Natural killer cell treated with Interleukin-12 subunit alpha and Interleukin-12 subunit beta and Interleukin-15 and Interleukin-18, amount 100 ng/mL, for 72 hours (primary cell): ENCODE results near the gene OLFM4. TPM values are rescaled to one million over a fixed set of nuclear protein-coding genes. Genes with fewer than 3 reads are reported as not detected.

Source experiments
- ATAC-seq, 2 donors: fragments of 150-1000 bp; cut with Tn5 transposase in 1 of 2; sonication (Bioruptor Pico), chemical (Tn5 transposase) in 1 of 2; 2 replicates each; pipeline ENCODE4 v1.10.0; 2021
- DNase-seq: peaks from one replicate; pipeline ENCODE4 v3.0.0; 2022; ENCODE audit warnings: low spot score
- H3K27ac Mint-ChIP-seq, 2 donors: 1 replicate in 1 of 2; 2 replicates in 1 of 2; pipeline ENCODE4 v1.8.0; 2022; ENCODE audit warnings: mixed read lengths in 2 of 2, mild to moderate bottlenecking in 1 of 2, moderate library complexity in 1 of 2
- H3K27me3 Mint-ChIP-seq, 2 donors: 1 replicate in 1 of 2; 2 replicates in 1 of 2; pipeline ENCODE4 v1.8.0; 2022; ENCODE audit warnings: mixed read lengths in 2 of 2
- H3K36me3 Mint-ChIP-seq: one replicate; pipeline ENCODE4 v1.8.0; 2022; ENCODE audit warnings: mixed read lengths
- H3K4me1 Mint-ChIP-seq, 2 donors: 1 replicate in 1 of 2; 2 replicates in 1 of 2; pipeline ENCODE4 v1.8.0; 2022; ENCODE audit warnings: low read depth in 2 of 2, mixed read lengths in 2 of 2, mild to moderate bottlenecking in 1 of 2
- H3K4me3 Mint-ChIP-seq: one replicate; pipeline ENCODE4 v1.8.0; 2022; ENCODE audit warnings: mixed read lengths
- H3K9me3 Mint-ChIP-seq: 2 replicates; pipeline ENCODE4 v1.8.0; 2022; ENCODE audit warnings: mixed read lengths
- total RNA-seq, 2 donors: library from RNA; stranded (reverse); gene quantifications; one replicate each; pipeline ENCODE4 v1.2.3, GENCODE V29; 2022

Gene OLFM4
- total RNA-seq, 2 donors from 2014 or later, result not detected

- ATAC-seq (no peak), DNase-seq (no peak)
- Mint-ChIP-seq H3K27ac (no peak overlapping the region), H3K4me3 (no peak overlapping the region), H3K4me1 (no peaks in the 10 kb centered on the region), H3K27me3 (peaks cover 3% of the 10 kb centered on the region in 2 donors), H3K36me3 (no peaks in the 10 kb centered on the region), H3K9me3 (no peaks in the 10 kb centered on the region)
These were observed 7.8 kb upstream of the OLFM4 start for GRCh38 chr13:53020764-53021335.

- Mint-ChIP-seq H3K4me3 (no peak overlapping the region), H3K27ac (no peak overlapping the region), H3K4me1 (no peaks in the 10 kb centered on the region), H3K36me3 (no peaks in the 10 kb centered on the region), H3K9me3 (no peaks in the 10 kb centered on the region), H3K27me3 (no peaks in the 10 kb centered on the region)
- ATAC-seq (no peak), DNase-seq (no peak)
These were observed 5.4 kb upstream of the OLFM4 start for GRCh38 chr13:53023246-53023645.

- Mint-ChIP-seq H3K36me3 (no peaks in the 10 kb centered on the region), H3K27ac (no peak overlapping the region), H3K4me1 (no peaks in the 10 kb centered on the region), H3K4me3 (no peak overlapping the region), H3K9me3 (no peaks in the 10 kb centered on the region), H3K27me3 (no peaks in the 10 kb centered on the region)
- ATAC-seq, result no peak
- DNase-seq, result no peak
These were observed 550 bp upstream of the OLFM4 start for GRCh38 chr13:53028063-53028462.

- Mint-ChIP-seq H3K9me3 (no peaks in the 10 kb centered on the region), H3K4me3 (no peak overlapping the region), H3K4me1 (peaks cover 0 to 3% of the 10 kb centered on the region in 2 donors), H3K27ac (no peak overlapping the region), H3K36me3 (no peaks in the 10 kb centered on the region), H3K27me3 (peaks cover 12 to 14% of the 10 kb centered on the region in 2 donors)
- ATAC-seq, result no peak
- DNase-seq, result no peak
These were observed 4.2 kb downstream of the OLFM4 start for GRCh38 chr13:53032849-53033248.

GRCh38 chr13:53038993-53039392 lies 10.4 kb downstream of the OLFM4 start:
- Mint-ChIP-seq H3K4me3 (no peak overlapping the region), H3K36me3 (no peaks in the 10 kb centered on the region), H3K9me3 (no peaks in the 10 kb centered on the region), H3K27ac (no peak overlapping the region), H3K4me1 (peaks cover 0 to 3% of the 10 kb centered on the region in 2 donors), H3K27me3 (peaks cover 21 to 33% of the 10 kb centered on the region in 2 donors)
- DNase-seq (no peak), ATAC-seq (no peak)

- ATAC-seq (no peak), DNase-seq (no peak)
- H3K9me3 Mint-ChIP-seq, result no peaks in the 10 kb centered on the region
- H3K36me3 Mint-ChIP-seq, result no peaks in the 10 kb centered on the region
- no peak overlapping the region for H3K4me3 Mint-ChIP-seq
- H3K4me1 Mint-ChIP-seq, result peaks cover 0 to 2% of the 10 kb centered on the region in 2 donors
- peaks cover 12 to 32% of the 10 kb centered on the region in 2 donors for H3K27me3 Mint-ChIP-seq
- no peak overlapping the region for H3K27ac Mint-ChIP-seq
These were observed 13.4 kb downstream of the OLFM4 start for GRCh38 chr13:53041968-53042516.

- H3K27me3 Mint-ChIP-seq, result peaks cover 13 to 34% of the 10 kb centered on the region in 2 donors
- ATAC-seq (no peak), DNase-seq (no peak)
- no peaks in the 10 kb centered on the region for H3K36me3 Mint-ChIP-seq
- no peak overlapping the region for H3K4me3 Mint-ChIP-seq
- H3K27ac Mint-ChIP-seq, result no peak overlapping the region
- peaks cover 0 to 3% of the 10 kb centered on the region in 2 donors for H3K4me1 Mint-ChIP-seq
- no peaks in the 10 kb centered on the region for H3K9me3 Mint-ChIP-seq
These were observed 14.3 kb downstream of the OLFM4 start for GRCh38 chr13:53042877-53043276.

GRCh38 chr13:53043398-53043797 lies 14.8 kb downstream of the OLFM4 start:
- H3K27me3 Mint-ChIP-seq, result peaks cover 13 to 34% of the 10 kb centered on the region in 2 donors
- H3K36me3 Mint-ChIP-seq, result no peaks in the 10 kb centered on the region
- peaks cover 0 to 3% of the 10 kb centered on the region in 2 donors for H3K4me1 Mint-ChIP-seq
- no peak overlapping the region for H3K4me3 Mint-ChIP-seq
- H3K27ac Mint-ChIP-seq, result no peak overlapping the region
- H3K9me3 Mint-ChIP-seq, result no peaks in the 10 kb centered on the region
- no peak for DNase-seq
- no peak for ATAC-seq

- ATAC-seq, result no peak
- H3K36me3 Mint-ChIP-seq, result no peaks in the 10 kb centered on the region
- no peak overlapping the region for H3K4me3 Mint-ChIP-seq
These were observed 16.6 kb downstream of the OLFM4 start for GRCh38 chr13:53045189-53045588.

GRCh38 chr13:53048880-53049279 lies 20.3 kb downstream of the OLFM4 start:
- peaks cover 9 to 15% of the 10 kb centered on the region in 2 donors for H3K27me3 Mint-ChIP-seq
- ATAC-seq, result no peak

More at GRCh38 chr13:53045189-53045588, 16.6 kb downstream of the OLFM4 start:
- peaks cover 15 to 29% of the 10 kb centered on the region in 2 donors for H3K27me3 Mint-ChIP-seq
- H3K27ac Mint-ChIP-seq, result no peak overlapping the region
- H3K4me1 Mint-ChIP-seq, result peaks cover 0 to 3% of the 10 kb centered on the region in 2 donors
- no peak for DNase-seq
- no peaks in the 10 kb centered on the region for H3K9me3 Mint-ChIP-seq

GRCh38 chr13:53050151-53050550 lies 21.5 kb downstream of the OLFM4 start:
- Mint-ChIP-seq H3K9me3 (no peaks in the 10 kb centered on the region), H3K36me3 (no peaks in the 10 kb centered on the region), H3K27ac (no peak overlapping the region), H3K27me3 (peaks cover 9 to 15% of the 10 kb centered on the region in 2 donors), H3K4me3 (no peak overlapping the region), H3K4me1 (peaks cover 0 to 3% of the 10 kb centered on the region in 2 donors)
- DNase-seq, result no peak
- ATAC-seq, result no peak

More at GRCh38 chr13:53048880-53049279, 20.3 kb downstream of the OLFM4 start:
- Mint-ChIP-seq H3K9me3 (no peaks in the 10 kb centered on the region), H3K27ac (no peak overlapping the region), H3K4me1 (peaks cover 0 to 3% of the 10 kb centered on the region in 2 donors), H3K36me3 (no peaks in the 10 kb centered on the region), H3K4me3 (no peak overlapping the region)
- DNase-seq, result no peak

GRCh38 chr13:53052675-53053074 lies 24.1 kb downstream of the OLFM4 start:
- DNase-seq (no peak), ATAC-seq (no peak)
- no peak overlapping the region for H3K27ac Mint-ChIP-seq
- no peaks in the 10 kb centered on the region for H3K4me1 Mint-ChIP-seq
- H3K9me3 Mint-ChIP-seq, result no peaks in the 10 kb centered on the region
- no peak overlapping the region for H3K4me3 Mint-ChIP-seq
- peaks cover 6 to 8% of the 10 kb centered on the region in 2 donors for H3K27me3 Mint-ChIP-seq
- no peaks in the 10 kb centered on the region for H3K36me3 Mint-ChIP-seq

GRCh38 chr13:53054569-53054968 lies 26.0 kb downstream of the OLFM4 start:
- no peaks in the 10 kb centered on the region for H3K9me3 Mint-ChIP-seq
- ATAC-seq, result no peak
- no peak for DNase-seq
- no peak overlapping the region for H3K27ac Mint-ChIP-seq
- no peak overlapping the region for H3K4me3 Mint-ChIP-seq
- no peaks in the 10 kb centered on the region for H3K4me1 Mint-ChIP-seq
- H3K27me3 Mint-ChIP-seq, result peaks cover 4 to 8% of the 10 kb centered on the region in 2 donors
- no peaks in the 10 kb centered on the region for H3K36me3 Mint-ChIP-seq

- Mint-ChIP-seq H3K4me3 (no peak overlapping the region), H3K9me3 (no peaks in the 10 kb centered on the region), H3K36me3 (no peaks in the 10 kb centered on the region), H3K4me1 (no peaks in the 10 kb centered on the region), H3K27ac (no peak overlapping the region), H3K27me3 (peaks cover 2 to 8% of the 10 kb centered on the region in 2 donors)
- DNase-seq (no peak), ATAC-seq (no peak)
These were observed 29.6 kb downstream of the OLFM4 start for GRCh38 chr13:53058065-53058679.
